ENCODE results near the gene PSMF1. TPM values are rescaled to one million over a fixed set of nuclear protein-coding genes. Genes with fewer than 3 reads are reported as not detected.

Gene PSMF1
- total and polyA plus RNA-seq, 2 of the 4 experiments (the other 2 are of a cell fraction): 93.6 to 109 TPM

DNA sequence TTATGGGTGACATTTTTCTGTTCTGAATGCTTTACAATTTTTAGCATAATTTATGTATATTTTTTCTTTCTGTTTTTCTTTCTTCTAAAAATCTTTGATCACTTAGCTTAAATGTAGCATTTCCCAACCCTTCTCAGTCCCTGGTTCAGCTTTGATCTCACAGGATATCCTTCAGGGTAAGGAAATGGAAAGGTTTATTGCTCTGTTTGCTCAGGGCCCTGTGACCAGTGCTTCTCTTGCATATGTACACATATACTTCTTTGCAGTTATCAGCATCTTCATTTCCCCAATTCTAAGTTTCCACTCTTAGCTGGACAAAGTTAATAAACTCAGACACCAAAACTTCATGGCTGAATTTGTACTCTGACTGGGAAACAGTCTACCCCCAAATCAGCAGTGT, 35.8 kb downstream of the PSMF1 start:
- no peak overlapping the region for H3K23ac ChIP-seq (ENCODE audit: low read depth, low read length)
- DNase-seq (no peak), ATAC-seq (ENCODE audit: low read depth) (no peak)
- intact Hi-C loops (cut with micrococcal nuclease) (no loop called here), in situ Hi-C loops (cut with MboI; ENCODE audit: low sequenced_read_pairs) (no loop called here), dilution Hi-C loops (cut with HindIII; ENCODE audit: low sequenced_read_pairs, unreplicated experiment) (no loop called here)
- H3K27ac ChIP-seq (ENCODE audit: insufficient read depth, low read length): no peak overlapping the region
- H3K56ac ChIP-seq (ENCODE audit: extremely low read depth, insufficient read depth, low read length): no peak overlapping the region
- H2AK9ac ChIP-seq (replicated peaks; ENCODE audit: low read depth, low read length, poor library complexity): no peak overlapping the region
- TF ChIP-seq RFX5 (IDR thresholded peaks at IDR 0.05; ENCODE audit: low read depth, low read length) (no peak), NFE2L2 (IDR thresholded peaks at IDR 0.05; ENCODE audit: low read depth, low read length) (no peak), ELK1 (IDR thresholded peaks at IDR 0.05; ENCODE audit: borderline replicate concordance, low read depth, low read length) (no peak), CEBPB (IDR thresholded peaks at IDR 0.05; ENCODE audit: low read depth, low read length) (no peak), USF2 (IDR thresholded peaks at IDR 0.05; ENCODE audit: low read depth, low read length) (no peak), MXI1 (IDR thresholded peaks at IDR 0.05; ENCODE audit: borderline replicate concordance, low read depth, low read length) (no peak), MAZ (IDR thresholded peaks at IDR 0.05; ENCODE audit: borderline replicate concordance, low read depth, low read length) (no peak), RCOR1 (IDR thresholded peaks at IDR 0.05; ENCODE audit: insufficient replicate concordance, low read length) (no peak), BHLHE40 (IDR thresholded peaks at IDR 0.05; ENCODE audit: low read depth, low read length) (no peak), RAD21 (IDR thresholded peaks at IDR 0.05; ENCODE audit: low read length) (no peak), SMC3 (IDR thresholded peaks at IDR 0.05; ENCODE audit: low read depth, low read length) (no peak), MAFK (IDR thresholded peaks at IDR 0.05; ENCODE audit: low read depth, low read length) (no peak), CHD1 (IDR thresholded peaks at IDR 0.05; ENCODE audit: low read depth, low read length) (no peak)
- TF ChIP-seq, protein P1, sequence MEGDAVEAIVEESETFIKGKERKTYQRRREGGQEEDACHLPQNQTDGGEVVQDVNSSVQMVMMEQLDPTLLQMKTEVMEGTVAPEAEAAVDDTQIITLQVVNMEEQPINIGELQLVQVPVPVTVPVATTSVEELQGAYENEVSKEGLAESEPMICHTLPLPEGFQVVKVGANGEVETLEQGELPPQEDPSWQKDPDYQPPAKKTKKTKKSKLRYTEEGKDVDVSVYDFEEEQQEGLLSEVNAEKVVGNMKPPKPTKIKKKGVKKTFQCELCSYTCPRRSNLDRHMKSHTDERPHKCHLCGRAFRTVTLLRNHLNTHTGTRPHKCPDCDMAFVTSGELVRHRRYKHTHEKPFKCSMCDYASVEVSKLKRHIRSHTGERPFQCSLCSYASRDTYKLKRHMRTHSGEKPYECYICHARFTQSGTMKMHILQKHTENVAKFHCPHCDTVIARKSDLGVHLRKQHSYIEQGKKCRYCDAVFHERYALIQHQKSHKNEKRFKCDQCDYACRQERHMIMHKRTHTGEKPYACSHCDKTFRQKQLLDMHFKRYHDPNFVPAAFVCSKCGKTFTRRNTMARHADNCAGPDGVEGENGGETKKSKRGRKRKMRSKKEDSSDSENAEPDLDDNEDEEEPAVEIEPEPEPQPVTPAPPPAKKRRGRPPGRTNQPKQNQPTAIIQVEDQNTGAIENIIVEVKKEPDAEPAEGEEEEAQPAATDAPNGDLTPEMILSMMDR (conservative IDR thresholded peaks at IDR 0.05; ENCODE audit: low read depth, low read length): no peak
- H2BK15ac ChIP-seq (ENCODE audit: low read depth, low read length): no peak overlapping the region
- no peaks in the 10 kb centered on the region for H3K9me3 ChIP-seq (ENCODE audit: control insufficient read depth, insufficient read depth, low read length)
- no peaks in the 10 kb centered on the region for H3K4me1 ChIP-seq (ENCODE audit: control insufficient read depth, insufficient read depth, low read length)
- no peak overlapping the region for H4K5ac ChIP-seq (ENCODE audit: low read depth, low read length)
- no peak overlapping the region for H2BK120ac ChIP-seq (ENCODE audit: low read depth, low read length)
- H2BK20ac ChIP-seq (ENCODE audit: low read depth, low read length): no peak overlapping the region
- no peak overlapping the region for H3K4me2 ChIP-seq (ENCODE audit: low read depth, low read length)
- no peak overlapping the region for H3K9ac ChIP-seq (ENCODE audit: low read depth, low read length)
- ChIA-PET CTCF (no interaction called here), POLR2A (ENCODE audit: unreplicated experiment) (no interaction called here)
- H3K27me3 ChIP-seq (ENCODE audit: control insufficient read depth, insufficient read depth, low read length): no peaks in the 10 kb centered on the region
- no peak overlapping the region for H3K14ac ChIP-seq (replicated peaks; ENCODE audit: low read depth, low read length)
- H2AFZ ChIP-seq (replicated peaks; ENCODE audit: low read length, poor library complexity): no peak overlapping the region
- H2BK5ac ChIP-seq (ENCODE audit: low read depth, low read length, poor library complexity, severe bottlenecking): no peak overlapping the region
- H3K18ac ChIP-seq (ENCODE audit: low read depth, low read length): no peak overlapping the region
- peaks cover 5% of the 10 kb centered on the region for H4K20me1 ChIP-seq (ENCODE audit: insufficient read depth, low read length)
- H3K9me1 ChIP-seq (ENCODE audit: insufficient read depth, low read length): peaks cover 4% of the 10 kb centered on the region; the same call in 1 of the 2 replicates
- peaks cover 23% of the 10 kb centered on the region in 2 experiments for H3K79me1 ChIP-seq (ENCODE audit: low read depth in 1 of 2, low read length in 2 of 2)
- no peak overlapping the region for H4K91ac ChIP-seq (ENCODE audit: insufficient read depth, low read depth, low read length)
- no peak overlapping the region for H3K4ac ChIP-seq (ENCODE audit: low read depth, low read length)
- no peak overlapping the region for H2AK5ac ChIP-seq (ENCODE audit: low read depth, low read length)
- peaks cover 15% of the 10 kb centered on the region for H3K36me3 ChIP-seq (ENCODE audit: control insufficient read depth, insufficient read depth, low read length)
- H3K4me3 ChIP-seq (ENCODE audit: insufficient read depth, low read depth, low read length): no peak overlapping the region
- H4K8ac ChIP-seq (ENCODE audit: low read depth in 2 of 2, low read length in 2 of 2): no peak overlapping the region
- BruUV-seq (replicated peaks): no TSS peak

All from IMR-90 (cell line).